Activated naive CD8-positive, alpha-beta T cell (primary cell): ENCODE data around the gene STUM.
A peak's percentile ranks its signal among the peaks of the same experiment; 100 is the strongest.

Experiments
- H3K27ac Mint-ChIP-seq: one replicate; pipeline ENCODE4 v1.8.0; 2021; ENCODE audit warnings: mixed read lengths
- H3K27me3 Mint-ChIP-seq: one replicate; pipeline ENCODE4 v1.8.0; 2021; ENCODE audit warnings: mixed read lengths
- H3K36me3 Mint-ChIP-seq: one replicate; pipeline ENCODE4 v1.8.0; 2021; ENCODE audit warnings: mixed read lengths
- H3K4me1 Mint-ChIP-seq: one replicate; pipeline ENCODE4 v1.8.0; 2021; ENCODE audit warnings: low read depth, mixed read lengths
- H3K4me3 Mint-ChIP-seq: one replicate; pipeline ENCODE4 v1.8.0; 2021; ENCODE audit warnings: mild to moderate bottlenecking, mixed read lengths
- H3K9me3 Mint-ChIP-seq: one replicate; pipeline ENCODE4 v1.8.0; 2021; ENCODE audit warnings: low read depth, mixed read lengths

STUM gene

DNA sequence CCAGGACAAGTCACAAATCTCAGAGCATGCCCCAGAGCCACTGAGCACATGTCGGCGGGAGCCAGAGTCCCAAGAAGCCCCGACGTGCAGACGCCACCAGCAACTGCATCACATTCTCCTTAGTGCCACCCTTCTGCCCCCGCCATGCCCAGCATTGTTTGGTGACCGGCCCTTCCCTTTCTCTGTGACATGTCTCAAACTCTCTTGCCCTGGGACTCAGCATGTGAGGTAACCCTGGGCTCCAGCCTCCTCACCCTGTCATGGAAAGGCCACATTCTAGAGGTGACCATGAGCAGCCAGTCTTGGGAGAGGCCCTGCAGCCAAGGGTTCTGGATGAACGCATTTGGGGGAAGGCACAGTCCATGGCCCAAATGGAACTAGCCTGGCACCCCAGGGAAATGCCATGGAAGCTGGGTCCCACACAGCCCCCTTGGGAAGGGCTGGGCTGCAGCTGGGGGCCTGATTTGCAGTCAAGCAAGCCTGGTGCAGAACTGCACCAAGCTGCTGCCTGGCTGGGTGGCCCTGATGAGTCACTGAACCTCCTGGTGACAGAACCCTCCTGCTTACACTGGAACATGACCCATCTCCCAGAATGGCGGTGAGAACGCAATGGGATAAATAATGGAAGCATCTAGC, 96.1 kb downstream of the STUM start:
- Mint-ChIP-seq H3K9me3 (no peaks in the 10 kb centered on the region), H3K4me1 (peaks cover 73% of the 10 kb centered on the region), H3K27ac (peak overlapping the region; percentile 97), H3K4me3 (peak overlapping the region; percentile 82), H3K27me3 (no peaks in the 10 kb centered on the region), H3K36me3 (peaks cover 10% of the 10 kb centered on the region)

- Mint-ChIP-seq H3K4me1 (peaks cover 72% of the 10 kb centered on the region), H3K36me3 (peaks cover 10% of the 10 kb centered on the region), H3K27ac (peak overlapping the region; percentile 97), H3K27me3 (no peaks in the 10 kb centered on the region), H3K9me3 (no peaks in the 10 kb centered on the region), H3K4me3 (peak overlapping the region; percentile 52)
These were observed 96.9 kb downstream of the STUM start for GRCh38 chr1:226645279-226645976.

GRCh38 chr1:226646026-226646869, 97.7 kb downstream of the STUM start:
- H3K4me1 Mint-ChIP-seq: peaks cover 68% of the 10 kb centered on the region
- peak overlapping the region; percentile 52 for H3K4me3 Mint-ChIP-seq
- no peaks in the 10 kb centered on the region for H3K27me3 Mint-ChIP-seq
- peaks cover 10% of the 10 kb centered on the region for H3K36me3 Mint-ChIP-seq
- H3K27ac Mint-ChIP-seq: peak overlapping the region; percentile 86
- no peaks in the 10 kb centered on the region for H3K9me3 Mint-ChIP-seq

DNA sequence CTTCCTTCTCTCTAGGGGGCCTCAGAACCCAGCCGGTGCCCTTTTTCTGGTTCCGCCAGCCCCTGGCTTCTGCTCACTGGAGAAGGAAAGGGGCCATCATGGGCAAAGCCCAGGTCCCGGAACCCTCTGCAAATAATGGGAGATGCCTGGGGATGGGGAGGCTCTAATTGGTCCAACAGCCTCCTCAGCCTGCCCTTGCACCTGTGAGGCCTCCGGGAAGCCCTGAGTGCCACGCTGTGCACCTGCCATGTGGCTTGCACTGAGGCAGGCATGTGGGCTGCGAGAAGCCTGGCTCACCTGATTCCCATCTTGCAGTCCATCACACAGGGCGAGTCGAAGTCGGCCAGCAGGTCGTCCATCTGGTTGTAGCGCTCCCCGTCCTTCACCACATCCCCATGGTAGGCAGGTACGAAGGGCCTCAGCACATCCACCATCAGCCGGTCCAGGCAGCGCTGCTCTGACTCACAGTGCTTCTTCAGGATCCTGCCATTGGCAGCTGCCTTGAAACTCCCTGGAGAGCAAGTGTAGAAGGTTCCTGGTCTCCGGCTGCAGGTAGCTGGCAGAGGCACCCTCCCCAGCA, 98.4 kb downstream of the STUM start:
- H3K4me3 Mint-ChIP-seq: no peak overlapping the region
- H3K9me3 Mint-ChIP-seq: no peaks in the 10 kb centered on the region
- peaks cover 66% of the 10 kb centered on the region for H3K4me1 Mint-ChIP-seq
- peaks cover 10% of the 10 kb centered on the region for H3K36me3 Mint-ChIP-seq
- no peaks in the 10 kb centered on the region for H3K27me3 Mint-ChIP-seq
- peak overlapping the region; percentile 86 for H3K27ac Mint-ChIP-seq

GRCh38 chr1:226647719-226648118, 99.2 kb downstream of the STUM start:
- Mint-ChIP-seq H3K27ac (peak overlapping the region; percentile 64), H3K4me3 (no peak overlapping the region), H3K4me1 (peaks cover 63% of the 10 kb centered on the region), H3K27me3 (no peaks in the 10 kb centered on the region), H3K9me3 (no peaks in the 10 kb centered on the region), H3K36me3 (peaks cover 10% of the 10 kb centered on the region)

- no peak overlapping the region for H3K4me3 Mint-ChIP-seq
- no peaks in the 10 kb centered on the region for H3K9me3 Mint-ChIP-seq
- H3K27ac Mint-ChIP-seq: peak overlapping the region; percentile 73
- peaks cover 8% of the 10 kb centered on the region for H3K36me3 Mint-ChIP-seq
- no peaks in the 10 kb centered on the region for H3K27me3 Mint-ChIP-seq
- H3K4me1 Mint-ChIP-seq: peaks cover 56% of the 10 kb centered on the region
These were observed 99.9 kb downstream of the STUM start for GRCh38 chr1:226648421-226648820.

DNA sequence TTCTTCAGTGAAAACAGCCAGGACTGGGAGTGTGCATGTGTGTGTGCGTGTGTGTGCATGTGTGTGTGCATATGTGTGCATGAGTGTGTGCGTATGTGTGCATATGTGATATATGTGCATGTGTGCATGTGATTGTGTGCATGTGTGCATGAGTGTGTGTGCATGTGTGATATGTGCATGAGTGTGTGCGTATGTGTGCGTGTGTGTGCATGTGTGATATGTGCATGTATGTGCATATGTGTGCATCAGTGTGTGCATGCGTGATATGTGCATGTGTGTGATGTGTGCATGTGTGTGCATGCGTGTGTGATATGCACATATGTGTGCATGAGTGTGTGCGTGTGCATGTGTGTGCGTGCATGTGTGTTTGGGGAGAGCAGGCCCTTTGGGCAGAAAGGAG, 100.7 kb downstream of the STUM start:
- Mint-ChIP-seq H3K27me3 (no peaks in the 10 kb centered on the region), H3K9me3 (no peaks in the 10 kb centered on the region), H3K27ac (peak overlapping the region; percentile 73), H3K4me1 (peaks cover 48% of the 10 kb centered on the region), H3K4me3 (no peak overlapping the region), H3K36me3 (peaks cover 8% of the 10 kb centered on the region)

DNA sequence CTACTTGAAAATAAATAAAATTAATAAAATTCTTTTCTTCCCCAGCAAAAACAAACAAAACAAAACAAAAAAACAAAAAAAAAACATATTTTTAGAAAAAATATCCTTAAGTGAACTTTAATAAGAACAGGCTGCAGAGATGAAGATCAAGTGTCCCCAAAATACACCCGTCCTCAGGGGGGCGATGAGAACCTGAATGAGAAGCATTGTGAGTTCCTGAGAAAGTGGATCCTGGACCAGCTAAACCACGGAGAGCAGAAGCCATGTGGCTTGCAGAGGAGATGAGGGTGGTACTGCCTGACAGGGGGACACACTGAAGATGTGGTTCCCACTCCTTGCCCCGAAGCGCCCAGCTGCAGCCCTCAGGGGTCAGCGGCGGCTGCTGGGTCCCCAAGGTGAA, 101.2 kb downstream of the STUM start:
- Mint-ChIP-seq H3K4me3 (no peak overlapping the region), H3K27me3 (no peaks in the 10 kb centered on the region), H3K4me1 (peaks cover 42% of the 10 kb centered on the region), H3K9me3 (no peaks in the 10 kb centered on the region), H3K27ac (peak overlapping the region; percentile 85), H3K36me3 (peaks cover 8% of the 10 kb centered on the region)

GRCh38 chr1:226650236-226650841, 101.8 kb downstream of the STUM start:
- Mint-ChIP-seq H3K36me3 (peaks cover 8% of the 10 kb centered on the region), H3K27me3 (no peaks in the 10 kb centered on the region), H3K9me3 (no peaks in the 10 kb centered on the region), H3K4me1 (peaks cover 37% of the 10 kb centered on the region), H3K4me3 (peak overlapping the region; percentile 38), H3K27ac (peak overlapping the region; percentile 85)

- peak overlapping the region; percentile 85 for H3K27ac Mint-ChIP-seq
These were observed 102.6 kb downstream of the STUM start for GRCh38 chr1:226651041-226651731.

DNA sequence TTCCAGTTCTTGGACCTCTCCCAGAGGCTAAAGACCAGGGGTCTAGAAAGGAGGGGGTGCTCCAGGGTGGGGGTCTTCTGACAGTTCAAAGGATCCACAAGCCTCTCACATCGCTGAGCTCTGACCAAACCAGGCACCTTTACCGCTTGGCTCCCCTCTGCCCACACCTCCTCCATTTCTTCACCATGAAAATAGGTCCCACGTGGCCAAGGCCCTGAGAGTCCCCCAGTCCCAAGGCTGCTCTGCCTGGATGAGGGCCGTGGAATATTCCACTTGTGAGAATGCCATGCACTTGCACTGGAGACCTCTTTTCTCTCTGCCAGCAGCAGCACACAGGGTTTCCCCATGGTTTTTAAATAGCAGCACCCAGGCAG, 103.2 kb downstream of the STUM start:
- Mint-ChIP-seq H3K4me1 (peaks cover 25% of the 10 kb centered on the region), H3K4me3 (no peak overlapping the region), H3K27ac (no peak overlapping the region), H3K36me3 (peaks cover 8% of the 10 kb centered on the region), H3K27me3 (no peaks in the 10 kb centered on the region), H3K9me3 (no peaks in the 10 kb centered on the region)

More at GRCh38 chr1:226651041-226651731, 102.6 kb downstream of the STUM start:
- no peak overlapping the region for H3K4me3 Mint-ChIP-seq
- H3K36me3 Mint-ChIP-seq: peaks cover 8% of the 10 kb centered on the region
- peaks cover 30% of the 10 kb centered on the region for H3K4me1 Mint-ChIP-seq
- no peaks in the 10 kb centered on the region for H3K9me3 Mint-ChIP-seq
- no peaks in the 10 kb centered on the region for H3K27me3 Mint-ChIP-seq

- no peaks in the 10 kb centered on the region for H3K9me3 Mint-ChIP-seq
- peak overlapping the region; percentile 80 for H3K4me3 Mint-ChIP-seq
- no peak overlapping the region for H3K27ac Mint-ChIP-seq
- H3K27me3 Mint-ChIP-seq: no peaks in the 10 kb centered on the region
- H3K4me1 Mint-ChIP-seq: peaks cover 17% of the 10 kb centered on the region
- peaks cover 8% of the 10 kb centered on the region for H3K36me3 Mint-ChIP-seq
These were observed 104.0 kb downstream of the STUM start for GRCh38 chr1:226652613-226653012.

DNA sequence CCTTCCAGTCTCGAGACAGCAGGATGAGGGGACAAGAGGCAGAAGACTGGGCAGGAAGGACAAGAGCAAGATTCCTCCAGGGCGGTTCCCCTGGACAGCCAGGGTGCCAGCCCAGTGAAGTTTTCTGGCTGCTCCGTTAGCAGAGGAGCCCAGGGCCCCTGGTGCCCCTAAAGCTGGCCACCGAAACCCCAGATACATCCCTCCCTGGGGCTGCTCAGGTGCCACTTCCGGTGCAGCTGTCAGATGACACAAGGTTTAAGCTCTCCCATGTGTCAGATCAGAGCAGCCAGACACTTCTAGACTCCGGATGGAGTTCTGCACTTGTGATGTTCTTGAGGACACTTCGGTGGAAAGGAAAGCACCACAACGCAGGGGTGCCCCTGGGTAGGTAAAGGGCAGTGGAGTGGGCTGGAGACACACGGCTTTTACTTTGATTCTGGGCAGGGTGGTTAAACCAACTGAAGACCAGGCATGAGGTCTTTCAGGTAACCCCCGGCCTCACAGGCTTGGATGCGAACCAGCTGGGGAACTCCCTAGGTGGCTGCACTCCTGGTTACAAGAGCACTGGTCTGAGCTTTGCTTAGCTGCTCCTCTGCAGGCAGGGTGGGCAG, 104.9 kb downstream of the STUM start:
- peaks cover 2% of the 10 kb centered on the region for H3K36me3 Mint-ChIP-seq
- no peak overlapping the region for H3K27ac Mint-ChIP-seq
- no peaks in the 10 kb centered on the region for H3K27me3 Mint-ChIP-seq
- peaks cover 11% of the 10 kb centered on the region for H3K4me1 Mint-ChIP-seq
- H3K4me3 Mint-ChIP-seq: peak overlapping the region; percentile 80
- no peaks in the 10 kb centered on the region for H3K9me3 Mint-ChIP-seq
